GM18499 (cell line): ENCODE measurements around the gene NUP50.

Source experiments
- ATAC-seq: cut with Tn5 transposase; IDR thresholded peaks from one replicate; pipeline ENCODE4 v1.9.1; 2021; ENCODE audit warnings: moderate number of reproducible peaks; ENCODE audit not compliant: insufficient read depth, unreplicated experiment

NUP50 gene

DNA sequence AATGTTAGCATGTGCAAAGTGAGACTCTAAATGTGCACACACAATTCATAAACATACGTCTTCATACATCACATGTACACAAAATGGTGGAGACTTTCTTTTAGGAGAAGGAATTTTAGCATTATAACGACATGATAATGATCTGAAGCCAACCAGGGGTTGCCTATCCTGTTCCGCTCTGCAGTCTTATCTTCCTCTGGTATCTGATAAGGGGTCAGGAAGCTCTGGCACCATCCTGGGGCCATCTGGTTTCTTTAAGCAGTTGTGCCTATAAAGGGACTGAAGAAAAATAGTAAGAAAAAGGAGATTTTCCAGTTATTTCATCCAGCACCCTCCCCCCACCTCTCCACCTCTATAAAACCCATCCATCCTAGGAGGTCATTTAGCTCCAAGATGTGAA lies 5.8 kb upstream of the NUP50 start:
- ATAC-seq, result no peak

DNA sequence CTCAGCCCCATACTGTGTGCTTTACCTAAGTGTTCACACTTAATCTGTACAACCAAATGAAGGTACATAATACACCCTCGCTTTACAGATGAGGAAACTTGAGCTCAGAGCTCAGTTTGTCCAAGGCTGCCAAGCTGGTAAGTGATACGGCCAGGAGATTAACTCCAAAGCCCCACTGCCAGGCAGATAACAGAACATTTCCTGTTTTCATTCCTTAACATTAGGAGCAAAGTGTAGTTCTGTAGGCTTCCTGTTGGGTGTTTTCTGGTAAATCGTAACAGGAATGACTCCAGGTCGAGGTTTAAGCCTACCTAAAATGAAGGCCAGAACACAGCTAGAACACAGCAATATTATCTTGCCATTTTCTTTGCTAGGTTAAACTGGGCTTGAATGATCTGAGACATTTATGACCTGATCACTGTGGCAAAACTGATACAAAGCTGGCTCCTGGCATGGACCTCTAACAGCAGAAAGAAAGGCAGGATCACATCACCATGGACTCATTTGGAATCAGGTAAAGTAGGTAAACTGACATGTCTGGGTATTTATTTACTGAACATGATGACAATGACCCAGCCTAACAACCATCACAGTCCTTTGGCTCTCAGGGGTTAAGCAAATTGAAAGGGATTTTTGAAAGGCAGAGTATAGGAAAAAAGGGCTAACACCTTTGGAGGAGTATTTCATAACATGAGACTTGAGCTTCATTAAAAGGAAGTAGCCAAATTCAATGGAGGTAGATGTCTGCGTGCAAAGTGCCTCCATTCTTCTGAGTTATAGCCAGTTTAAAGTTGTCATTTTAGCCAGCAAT lies 3.9 kb upstream of the NUP50 start:
- ATAC-seq, result no peak

DNA sequence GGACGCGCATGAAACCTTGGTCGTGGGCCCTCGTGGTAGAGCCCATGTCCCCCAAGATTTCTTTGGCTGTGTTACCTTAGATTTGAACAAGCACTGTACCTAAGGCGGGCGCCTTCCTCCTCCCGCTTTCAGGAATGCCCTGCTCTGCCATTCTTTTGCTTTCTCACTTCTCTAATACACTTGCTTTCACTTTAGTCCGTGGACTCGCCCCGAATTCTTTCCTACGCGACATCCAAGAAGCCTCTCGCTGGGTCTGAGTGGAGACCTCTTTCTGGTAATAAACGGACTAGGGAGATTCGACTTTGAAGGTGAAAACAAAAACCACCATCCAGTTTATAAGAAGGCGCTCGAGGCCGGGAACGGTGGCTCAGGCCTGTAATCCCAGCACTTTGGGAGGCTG lies 1.2 kb upstream of the NUP50 start:
- ATAC-seq, result no peak

DNA sequence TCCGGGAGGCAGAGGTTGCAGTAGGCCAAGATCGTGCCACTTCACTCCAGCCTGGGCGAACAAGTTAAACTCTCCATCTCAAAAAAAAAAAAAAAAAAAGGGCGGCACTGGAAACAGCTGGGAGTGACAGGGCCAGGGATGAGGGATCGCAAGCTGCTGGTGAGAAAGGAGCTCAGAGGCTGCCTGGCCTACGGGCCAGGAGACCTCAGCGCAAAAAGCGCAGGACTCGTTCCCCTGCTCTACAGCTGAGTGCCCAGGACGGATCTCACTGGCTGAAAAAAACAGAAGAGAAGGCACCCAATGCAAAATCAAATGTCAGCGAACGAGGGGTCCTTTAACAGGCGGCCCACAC lies 650 bp upstream of the NUP50 start:
- no peak for ATAC-seq

DNA sequence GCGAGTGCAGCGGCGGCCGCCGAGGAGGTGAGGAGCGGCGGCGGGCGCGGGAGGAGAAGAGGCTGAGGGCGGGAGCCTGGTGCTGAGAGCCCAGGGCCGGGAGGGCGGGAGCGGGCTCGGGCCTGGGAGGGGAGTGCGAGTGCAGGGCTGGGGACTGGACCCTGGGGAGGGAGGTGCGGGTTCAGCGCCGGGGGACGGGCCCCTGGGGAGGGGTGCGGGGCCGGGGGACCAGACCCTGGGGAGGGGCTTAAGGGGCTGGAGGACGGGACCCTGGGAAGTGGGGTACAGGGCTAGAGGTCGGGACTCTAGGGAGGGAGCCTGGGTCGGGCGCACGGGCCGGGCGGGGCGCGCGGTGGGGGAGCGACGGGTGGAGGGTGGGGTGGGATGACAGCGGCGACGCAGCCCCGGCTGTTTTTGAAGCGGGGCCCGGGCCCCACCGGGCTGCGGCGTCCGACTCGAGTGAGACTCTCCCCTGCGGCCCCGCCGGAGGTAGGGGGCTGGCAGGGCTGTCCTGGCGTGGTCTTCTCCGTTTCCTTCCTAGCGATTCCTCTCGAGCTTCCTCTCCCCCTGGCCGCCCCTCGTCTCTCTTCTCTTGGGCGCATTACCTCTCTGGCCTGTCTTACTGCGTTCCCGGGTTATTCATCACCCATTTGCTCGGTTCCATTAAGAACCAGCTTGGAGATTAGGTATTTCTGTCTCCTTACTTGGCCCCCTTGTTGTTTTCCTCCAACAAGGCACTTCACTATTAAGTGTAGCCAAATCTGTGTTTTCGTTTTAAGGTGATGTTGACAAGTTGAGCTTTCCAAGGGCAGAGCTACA lies 754 bp downstream of the NUP50 start:
- ATAC-seq, result no peak

DNA sequence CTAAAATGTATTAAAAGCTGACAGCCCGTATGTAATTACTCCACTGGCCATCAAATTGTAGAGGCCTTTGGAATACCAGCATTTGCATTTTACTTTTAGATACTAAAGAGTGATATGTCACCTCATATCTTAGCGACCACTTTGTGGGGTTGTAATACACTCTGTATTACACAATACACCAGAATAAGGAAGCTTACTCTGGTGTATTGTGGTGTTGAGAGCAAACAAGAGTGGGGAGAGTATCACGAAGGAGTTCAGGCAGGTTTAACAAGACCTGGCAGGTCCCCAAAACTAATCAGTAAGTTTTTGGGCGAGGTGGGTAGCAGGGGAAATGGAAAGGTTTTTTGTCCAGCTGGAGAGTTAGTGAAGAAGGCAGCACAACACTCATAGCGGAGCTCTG lies 3.2 kb downstream of the NUP50 start:
- no peak for ATAC-seq

DNA sequence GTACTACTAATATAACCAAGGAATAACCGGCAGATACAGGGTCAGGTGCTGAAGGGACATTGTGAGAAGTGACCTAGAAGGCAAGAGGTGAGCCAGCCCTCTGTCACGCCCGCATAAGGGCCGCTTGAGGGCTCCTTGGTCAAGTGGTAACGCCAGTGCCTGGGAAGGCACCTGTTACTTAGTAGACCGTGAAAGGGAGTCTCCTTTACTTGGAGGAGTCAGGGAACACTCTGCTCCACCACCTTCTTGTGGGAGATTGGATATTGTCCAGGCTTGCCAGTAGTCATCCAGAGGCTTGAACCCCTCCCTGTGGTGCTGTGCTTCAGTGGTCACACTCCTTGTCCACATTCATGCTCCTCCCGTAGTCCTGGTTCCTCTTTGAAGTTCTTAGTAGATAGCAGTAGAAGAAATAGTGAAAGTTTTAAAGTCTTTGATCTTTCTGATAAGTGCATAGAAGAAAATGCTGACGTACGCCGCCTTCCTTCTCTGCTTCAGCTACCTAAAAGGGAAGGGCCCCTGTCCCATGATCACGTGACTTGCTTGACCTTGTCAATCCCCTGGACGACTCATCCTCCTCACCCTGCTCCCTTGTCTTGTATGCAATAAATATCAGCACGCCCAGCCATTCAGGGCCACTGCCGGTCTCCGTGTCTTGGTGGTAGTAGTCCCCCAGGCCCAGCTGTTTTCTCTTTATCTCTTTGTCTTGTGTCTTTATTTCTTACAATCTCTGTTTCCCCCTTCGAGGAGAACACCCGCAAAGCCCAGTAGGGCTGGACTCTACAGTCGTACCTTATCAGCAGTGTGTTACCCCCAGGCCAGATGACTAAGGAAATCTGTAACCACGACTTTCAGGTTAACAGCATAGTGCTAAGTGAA lies 6.1 kb downstream of the NUP50 start:
- ATAC-seq, result no peak

DNA sequence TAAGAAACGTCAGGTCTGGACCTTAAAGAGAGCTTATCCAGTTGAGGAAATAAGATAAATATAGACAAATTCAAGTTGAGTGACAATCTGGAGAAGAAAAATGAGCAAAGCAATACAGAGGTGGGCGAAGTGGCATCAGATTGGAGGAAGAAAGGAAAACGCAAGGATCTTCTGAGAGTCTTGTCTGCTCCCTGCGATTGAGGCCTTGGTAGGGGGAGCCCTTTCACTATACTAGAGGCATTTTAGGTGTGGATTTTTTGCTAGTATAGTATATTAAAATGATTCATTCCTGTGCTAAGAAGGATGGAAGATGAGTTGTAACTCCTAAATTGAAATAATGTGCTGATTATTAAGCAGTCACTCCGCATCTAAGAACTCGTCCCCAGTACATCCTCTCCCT lies 8.1 kb downstream of the NUP50 start:
- ATAC-seq, result no peak

DNA sequence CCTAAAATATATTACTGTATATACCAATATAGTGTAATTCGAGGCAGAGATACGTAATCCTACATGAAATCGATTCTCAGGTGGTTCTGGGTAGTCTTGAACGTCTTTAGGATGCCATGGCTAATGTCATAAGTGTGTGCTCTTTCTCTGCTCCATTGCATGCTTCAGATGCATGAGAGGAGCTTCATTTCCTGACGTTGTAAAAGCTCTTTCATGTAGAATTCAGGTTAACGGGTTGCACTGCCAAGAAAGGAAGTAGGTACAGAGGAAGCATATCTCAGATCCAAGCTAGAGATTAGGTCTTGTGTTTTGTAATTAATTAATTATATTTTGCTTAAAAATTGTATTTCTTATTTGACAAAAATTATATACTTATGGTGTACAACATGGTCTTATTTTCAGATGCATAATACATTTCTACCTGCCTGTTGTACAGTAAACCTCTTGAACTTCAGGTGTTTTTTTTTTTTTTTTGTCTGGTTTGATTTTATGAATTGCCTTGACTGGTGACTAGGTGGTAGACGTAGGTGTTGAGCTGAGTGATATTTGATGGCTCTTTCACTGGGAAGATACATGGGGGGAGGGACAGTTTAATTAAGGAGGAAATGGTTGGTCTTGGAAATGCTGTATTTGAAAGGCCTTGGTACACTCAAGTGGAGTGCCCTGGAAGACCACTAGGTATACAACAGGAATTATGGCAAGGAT lies 9.3 kb downstream of the NUP50 start:
- ATAC-seq, result no peak

DNA sequence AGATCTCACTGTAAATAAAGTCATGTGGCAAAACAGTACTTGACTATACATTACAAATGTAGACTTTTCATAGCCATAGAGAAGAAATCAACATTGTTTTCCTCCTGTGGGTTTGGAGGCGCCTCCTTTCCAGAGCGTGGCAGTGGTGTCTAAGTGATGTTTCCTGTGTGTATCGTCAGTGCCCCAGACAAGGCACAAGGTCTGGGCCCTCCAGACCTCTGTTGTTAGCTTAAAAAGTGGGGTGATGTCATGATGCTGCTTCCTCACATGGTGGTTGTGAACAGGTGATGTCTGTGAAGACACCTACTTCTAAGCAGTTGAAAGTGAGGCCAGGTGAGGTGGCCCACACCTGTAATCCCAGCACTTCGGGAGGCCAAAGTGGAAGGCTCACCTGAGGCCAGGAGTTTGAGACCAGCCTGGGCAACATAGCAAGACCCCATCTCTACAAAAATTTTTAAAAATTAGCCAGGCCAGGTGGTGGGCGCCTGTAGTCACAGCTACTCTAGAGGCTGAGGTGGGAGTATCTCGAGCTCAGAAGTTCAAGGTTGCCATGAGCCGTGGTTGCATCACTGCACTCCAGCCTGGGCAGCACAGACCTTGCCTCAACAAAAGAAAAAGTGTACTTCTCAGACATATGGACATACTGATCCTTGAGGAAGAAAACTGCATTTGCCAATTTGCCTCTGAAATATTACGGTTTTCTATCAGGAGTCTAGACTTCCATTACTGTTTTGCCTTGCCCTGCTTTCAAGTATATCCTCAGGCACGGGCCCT lies 15.7 kb downstream of the NUP50 start:
- ATAC-seq, result no peak

DNA sequence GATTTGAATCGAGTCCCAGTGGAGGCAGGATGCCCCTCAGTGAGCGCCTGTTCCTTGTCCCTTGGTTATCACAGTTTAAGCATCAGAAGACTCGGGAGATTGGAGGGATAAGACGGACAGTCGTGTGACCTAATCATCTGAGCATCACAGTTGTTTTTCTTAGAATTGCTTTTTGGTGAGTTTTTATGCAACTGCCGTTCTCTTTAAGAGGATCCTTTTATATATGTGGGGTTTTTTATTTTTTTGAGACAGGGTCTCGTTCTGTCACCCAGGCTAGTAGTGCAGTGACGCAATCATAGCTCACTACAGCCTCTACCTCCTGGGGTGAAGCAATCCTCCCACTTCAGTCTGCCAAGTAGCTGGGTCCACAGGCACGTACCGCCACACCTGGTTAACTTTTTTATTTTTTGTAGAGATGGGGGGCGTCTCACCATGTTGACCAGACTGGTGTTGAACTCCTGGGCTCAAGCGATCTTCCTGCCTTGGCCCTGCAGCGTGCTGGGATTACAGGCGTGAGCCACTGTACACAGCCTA lies 16.5 kb downstream of the NUP50 start:
- ATAC-seq, result no peak

DNA sequence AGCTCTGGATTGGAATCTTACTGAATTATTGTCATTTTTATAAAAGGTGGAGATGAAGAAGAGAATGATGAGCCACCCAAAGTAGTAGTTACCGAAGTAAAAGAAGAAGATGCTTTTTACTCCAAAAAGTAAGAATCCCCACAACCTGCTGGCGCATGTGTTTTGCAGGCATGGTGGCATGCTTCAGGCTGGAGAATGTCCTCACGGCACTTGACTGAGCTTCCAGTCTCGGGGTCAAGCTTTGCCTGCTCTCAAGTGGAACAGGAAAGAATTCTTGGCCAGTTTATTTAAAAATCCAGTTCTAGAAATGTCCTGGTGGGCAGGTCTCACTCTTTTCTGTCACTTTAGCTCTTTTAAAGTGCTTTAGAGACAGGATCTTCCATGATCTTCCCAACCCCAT lies 17.5 kb downstream of the NUP50 start:
- ATAC-seq, result no peak

DNA sequence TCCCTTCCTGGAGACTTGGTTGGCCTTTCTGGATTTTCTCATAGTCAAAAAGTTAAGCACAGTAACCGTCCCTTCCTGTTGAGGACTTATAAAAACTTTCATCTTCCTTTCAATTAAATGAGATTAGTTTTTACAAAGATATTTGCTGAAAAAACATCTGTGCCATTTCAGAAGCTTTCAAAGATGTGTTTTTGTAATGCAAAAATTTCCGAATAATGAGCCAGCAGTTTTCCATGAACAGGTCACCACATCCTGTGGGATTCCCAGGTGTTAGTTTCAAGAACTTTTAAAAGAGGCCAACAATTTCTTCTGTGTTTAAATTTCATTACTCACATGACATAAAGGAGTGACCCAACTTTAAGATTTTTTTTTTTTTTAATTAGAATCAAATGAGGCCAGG lies 18.0 kb downstream of the NUP50 start:
- ATAC-seq, result no peak

DNA sequence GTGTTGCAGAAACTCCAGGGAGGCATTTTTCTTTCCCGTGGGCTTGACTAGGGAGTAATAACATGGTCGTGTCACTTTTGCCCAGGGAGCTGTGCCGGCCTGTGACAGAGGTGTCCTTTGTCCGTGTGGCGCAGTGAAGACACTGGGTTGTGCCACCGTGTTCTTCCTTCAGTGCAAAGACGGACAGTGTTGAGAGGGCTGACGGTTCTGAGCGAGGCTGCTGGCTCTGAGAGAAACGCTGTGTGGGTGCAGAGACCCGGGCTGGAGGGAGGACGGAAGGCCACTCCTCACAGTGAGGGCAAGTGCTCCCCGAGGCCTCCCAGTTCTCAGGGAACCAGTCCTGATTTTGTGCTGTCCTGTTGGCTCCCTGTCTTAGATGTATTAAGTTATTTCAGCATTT lies 20.2 kb downstream of the NUP50 start:
- ATAC-seq, result no peak

DNA sequence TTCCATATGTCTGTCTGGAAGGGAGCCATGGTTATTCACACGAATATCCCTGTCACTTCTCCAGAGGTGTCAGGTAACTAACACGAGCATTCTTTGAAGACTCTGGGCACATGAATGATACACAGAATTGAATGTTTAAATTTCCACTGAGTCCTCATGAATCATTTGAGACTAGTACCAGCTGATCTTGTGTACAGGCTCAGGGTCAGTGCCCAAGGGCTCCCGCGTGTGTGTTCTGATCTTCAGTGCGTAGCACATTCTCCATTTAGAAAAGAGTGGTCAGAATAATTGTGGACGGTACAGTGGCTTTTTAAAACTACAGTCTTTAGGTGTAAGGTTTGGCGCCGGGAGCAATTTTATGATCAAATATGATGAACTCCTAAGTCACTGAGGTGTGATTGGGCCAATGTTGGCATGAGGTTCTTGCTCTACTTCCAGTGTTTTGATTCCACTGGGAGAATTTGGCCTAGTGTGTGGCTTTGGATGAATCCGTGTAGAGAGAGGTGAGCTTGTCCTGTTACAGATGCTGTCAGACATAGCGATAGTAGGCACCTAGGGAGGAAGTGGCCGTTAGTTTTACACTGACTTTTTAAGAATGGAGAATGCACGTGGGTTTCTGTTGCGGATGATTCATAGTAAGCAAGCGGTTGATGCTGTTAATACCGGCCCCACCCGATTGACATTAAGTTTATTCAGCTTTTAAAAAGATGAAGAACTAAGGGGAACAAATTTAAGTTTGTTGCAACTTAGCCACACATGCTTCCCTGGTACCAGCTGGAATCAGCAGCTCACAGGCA lies 22.2 kb downstream of the NUP50 start:
- ATAC-seq, result no peak

DNA sequence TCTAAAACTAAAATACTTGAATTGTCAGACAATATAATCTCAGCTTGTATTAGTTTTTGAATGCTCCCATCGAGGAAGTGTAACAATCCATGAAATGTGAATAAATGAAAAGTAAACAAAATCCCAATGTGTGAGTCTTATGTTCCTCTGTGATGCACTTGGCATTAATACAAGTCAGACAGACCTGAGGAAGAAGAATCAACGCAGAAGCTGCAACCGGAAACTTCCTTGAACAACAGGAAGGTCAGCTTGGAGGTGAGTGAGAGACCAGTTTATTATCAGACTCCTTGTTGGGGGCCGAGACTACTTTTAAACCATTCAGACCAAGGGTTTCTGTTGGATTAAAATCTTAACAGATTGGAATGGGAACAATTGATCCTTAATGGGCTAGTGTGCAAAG lies 24.2 kb downstream of the NUP50 start:
- ATAC-seq, result no peak

DNA sequence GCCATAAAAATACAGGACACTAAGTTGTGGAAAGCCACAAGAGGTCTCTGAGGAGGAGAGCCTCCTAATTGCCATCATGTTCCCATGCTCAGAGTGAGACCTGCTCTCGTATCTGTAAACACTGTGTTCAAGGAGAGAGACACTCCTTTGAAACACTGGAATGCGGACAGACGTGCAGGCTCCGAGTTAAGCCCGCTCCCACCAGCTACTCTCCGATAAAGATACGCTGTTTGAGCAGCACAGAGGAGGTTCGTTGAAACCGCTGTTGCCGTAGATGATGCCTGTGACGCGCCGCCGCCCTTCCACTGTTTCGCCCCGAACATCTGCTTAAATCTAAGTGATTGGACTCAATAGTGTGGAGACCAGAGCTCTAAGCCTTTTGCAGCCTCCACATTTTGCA lies 25.1 kb downstream of the NUP50 start:
- ATAC-seq, result no peak

DNA sequence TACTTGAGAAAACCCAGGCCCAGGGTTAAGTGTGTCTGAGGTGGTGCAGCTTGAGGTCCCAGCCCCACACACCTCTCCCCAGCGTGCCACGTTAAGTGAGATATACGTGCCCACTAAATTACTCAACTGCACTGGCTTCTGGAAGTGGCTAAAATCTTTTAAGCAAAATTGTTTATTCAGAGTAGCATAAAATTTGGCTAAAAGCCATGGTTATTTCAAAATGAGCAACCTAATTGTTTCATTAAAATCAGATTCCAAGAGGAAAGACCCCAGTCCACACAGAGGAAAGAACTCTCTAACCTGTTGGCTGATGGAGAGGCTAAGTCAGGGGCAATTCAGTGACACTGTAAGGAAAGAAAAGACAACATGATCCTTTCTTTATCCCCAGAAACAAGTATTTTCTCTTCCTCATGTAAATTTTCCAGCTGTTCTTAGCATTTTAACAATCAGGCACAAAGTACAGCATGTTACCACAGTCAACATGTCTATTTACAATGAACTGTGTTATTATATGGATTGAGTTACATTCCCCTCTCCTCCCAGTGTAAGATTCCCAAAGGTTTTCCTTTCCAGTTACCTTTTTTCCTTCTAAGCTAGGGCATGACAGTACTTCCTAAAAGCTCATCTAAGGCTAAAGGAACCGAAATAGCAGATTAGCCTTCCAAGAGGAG lies 26.6 kb downstream of the NUP50 start:
- ATAC-seq, result no peak
